M059J (cell line): ENCODE measurements around the gene KLHL10. TPM values are rescaled to one million over a fixed set of nuclear protein-coding genes. Genes with fewer than 3 reads are reported as not detected.
"Not testable (repeated sequence)": the region's sequence is repeated elsewhere in the genome, so short reads cannot be mapped to it uniquely, and the experiment has no call there.

ENCODE experiments used
- DNase-seq: peaks from one replicate; pipeline ENCODE4 v3.0.0-alpha.2; 2012; ENCODE audit warnings: low read depth
- total RNA-seq: library from RNA; depleted of rRNA; stranded (reverse); fragments of >200 nt; shearing (Covaris generic); gene quantifications from 2 replicates; pipeline ENCODE4 v1.2.3, GENCODE V29; 2014

The KLHL10 gene
- total RNA-seq, 1 experiment from 2014 or later, result not detected

GRCh38 chr17:41813152-41813680, 24.4 kb upstream of the KLHL10 start:
- no peak for DNase-seq

GRCh38 chr17:41813699-41814124, 23.9 kb upstream of the KLHL10 start:
- no peak for DNase-seq

GRCh38 chr17:41814195-41814594, 23.4 kb upstream of the KLHL10 start:
- DNase-seq, result no peak

- no peak for DNase-seq
Measured at GRCh38 chr17:41816637-41817320, 20.8 kb upstream of the KLHL10 start.

- no peak for DNase-seq
Measured at GRCh38 chr17:41818024-41818423, 19.6 kb upstream of the KLHL10 start.

GRCh38 chr17:41821776-41822175, 15.8 kb upstream of the KLHL10 start:
- no peak for DNase-seq

GRCh38 chr17:41822216-41823140, 15.1 kb upstream of the KLHL10 start:
- DNase-seq, result no peak

- no peak for DNase-seq
Measured at GRCh38 chr17:41823141-41823524, 14.5 kb upstream of the KLHL10 start.

- no peak for DNase-seq
Measured at GRCh38 chr17:41823580-41823979, 14.0 kb upstream of the KLHL10 start.

GRCh38 chr17:41824086-41824485, 13.5 kb upstream of the KLHL10 start:
- no peak for DNase-seq

GRCh38 chr17:41825175-41825845, 12.3 kb upstream of the KLHL10 start:
- no peak for DNase-seq

- DNase-seq, result not testable (repeated sequence)
Measured at GRCh38 chr17:41829961-41830360, 7.7 kb upstream of the KLHL10 start.

- DNase-seq, result no peak
Measured at GRCh38 chr17:41835214-41835799, 2.3 kb upstream of the KLHL10 start.

- peak; percentile 43 for DNase-seq
Measured at GRCh38 chr17:41835800-41836549, 1.6 kb upstream of the KLHL10 start, which contains the start of gene NT5C3B. NT5C3B (minus strand) TSS chr17:41836232; CDS start chr17:41836193, 39 bp downstream.

GRCh38 chr17:41836550-41837196, 952 bp upstream of the KLHL10 start:
- peak; percentile 31 for DNase-seq

- not testable (repeated sequence) for DNase-seq
Measured at GRCh38 chr17:41839448-41839847, 1.8 kb downstream of the KLHL10 start.

- not testable (repeated sequence) for DNase-seq
Measured at GRCh38 chr17:41840781-41841180, 3.2 kb downstream of the KLHL10 start.

- peak; percentile 66 for DNase-seq
Measured at GRCh38 chr17:41844971-41845370, 7.3 kb downstream of the KLHL10 start.

- DNase-seq, result no peak
Measured at GRCh38 chr17:41848788-41849187, 11.2 kb downstream of the KLHL10 start.

GRCh38 chr17:41849251-41849990, 11.8 kb downstream of the KLHL10 start:
- DNase-seq, result no peak
